ENCODE results near the gene DYSF. TPM values are rescaled to one million over a fixed set of nuclear protein-coding genes. Genes with fewer than 3 reads are reported as not detected.
"Not testable (repeated sequence)": the region's sequence is repeated elsewhere in the genome, so short reads cannot be mapped to it uniquely, and the experiment has no call there.

DYSF gene
- polyA plus RNA-seq, 3 donors, result 16.0 to 20.5 (median 17.0) TPM

GRCh38 chr2:71630454-71631328, 177.3 kb downstream of the DYSF start:
- no peak for DNase-seq (ENCODE audit: low read depth in 3 of 3, low spot score in 2 of 3)

- no peak for DNase-seq (ENCODE audit: low read depth in 3 of 3, low spot score in 2 of 3)
These were observed 178.1 kb downstream of the DYSF start for GRCh38 chr2:71631411-71631931.

- DNase-seq (ENCODE audit: low read depth in 3 of 3, low spot score in 2 of 3), result no peak
These were observed 179.7 kb downstream of the DYSF start for GRCh38 chr2:71633086-71633485.

- DNase-seq (ENCODE audit: low read depth in 3 of 3, low spot score in 2 of 3), result no peak
These were observed 181.2 kb downstream of the DYSF start for GRCh38 chr2:71634567-71634966.

GRCh38 chr2:71635798-71636197, 182.4 kb downstream of the DYSF start:
- no peak for DNase-seq (ENCODE audit: low read depth in 3 of 3, low spot score in 2 of 3)

GRCh38 chr2:71637168-71637567, 183.8 kb downstream of the DYSF start:
- DNase-seq (ENCODE audit: low read depth in 3 of 3, low spot score in 2 of 3), result no peak

GRCh38 chr2:71637736-71638135, 184.4 kb downstream of the DYSF start:
- DNase-seq (ENCODE audit: low read depth in 3 of 3, low spot score in 2 of 3), result no peak

- no peak for DNase-seq (ENCODE audit: low read depth in 3 of 3, low spot score in 2 of 3)
These were observed 186.4 kb downstream of the DYSF start for GRCh38 chr2:71639735-71640134.

- DNase-seq (ENCODE audit: low read depth in 3 of 3, low spot score in 2 of 3), result no peak
These were observed 187.1 kb downstream of the DYSF start for GRCh38 chr2:71640489-71640888.

- DNase-seq (ENCODE audit: low read depth in 3 of 3, low spot score in 2 of 3), result no peak
These were observed 190.5 kb downstream of the DYSF start for GRCh38 chr2:71643674-71644357.

GRCh38 chr2:71646028-71646427, 192.7 kb downstream of the DYSF start:
- no peak for DNase-seq (ENCODE audit: low read depth in 3 of 3, low spot score in 2 of 3)

GRCh38 chr2:71647356-71647755, 194.0 kb downstream of the DYSF start:
- no peak for DNase-seq (ENCODE audit: low read depth in 3 of 3, low spot score in 2 of 3)

GRCh38 chr2:71655498-71655897, 202.1 kb downstream of the DYSF start:
- no peak for DNase-seq (ENCODE audit: low read depth in 3 of 3, low spot score in 2 of 3)

GRCh38 chr2:71658256-71658655, 204.9 kb downstream of the DYSF start:
- not testable (repeated sequence) for DNase-seq (ENCODE audit: low read depth in 3 of 3, low spot score in 2 of 3)

GRCh38 chr2:71658771-71659170, 205.4 kb downstream of the DYSF start:
- DNase-seq (ENCODE audit: low read depth in 3 of 3, low spot score in 2 of 3), result no peak

- DNase-seq (ENCODE audit: low read depth in 3 of 3, low spot score in 2 of 3), result no peak
These were observed 206.6 kb downstream of the DYSF start for GRCh38 chr2:71659868-71660518.

- no peak for DNase-seq (ENCODE audit: low read depth in 3 of 3, low spot score in 2 of 3)
These were observed 208.4 kb downstream of the DYSF start for GRCh38 chr2:71661782-71662181.

- DNase-seq (ENCODE audit: low read depth in 3 of 3, low spot score in 2 of 3), result no peak
These were observed 209.5 kb downstream of the DYSF start for GRCh38 chr2:71662665-71663394.

- no peak for DNase-seq (ENCODE audit: low read depth in 3 of 3, low spot score in 2 of 3)
These were observed 210.8 kb downstream of the DYSF start for GRCh38 chr2:71664161-71664560.

Measured in right renal cortex interstitium (tissue), 3 donors.